Gastroesophageal sphincter (tissue), 4 donors: ENCODE data around the gene VAV1. TPM values are rescaled to one million over a fixed set of nuclear protein-coding genes. Genes with fewer than 3 reads are reported as not detected.
"Not testable (repeated sequence)": the region's sequence is repeated elsewhere in the genome, so short reads cannot be mapped to it uniquely, and the experiment has no call there.

Source experiments
- ATAC-seq: fragments of 150-250 bp; one replicate; pipeline ENCODE4 v1.9.1; 2016; ENCODE audit warnings: mild to moderate bottlenecking, moderate library complexity
- H3K27ac ChIP-seq, 4 donors: fragments of 200-600 bp; sonication (generic) in 3 of 4; 1 replicate in 3 of 4; 2 replicates in 1 of 4; pipeline ENCODE4 v1.5.1; 2016 to 2019
- H3K27me3 ChIP-seq: fragments of 200-600 bp; sonication (generic); one replicate; pipeline ENCODE4 v1.5.1; 2019
- H3K36me3 ChIP-seq, 2 donors: fragments of 200-600 bp; sonication (generic); one replicate each; pipeline ENCODE4 v1.5.1; 2019; ENCODE audit warnings: control low read depth in 1 of 2
- H3K4me1 ChIP-seq, 3 donors: fragments of 200-600 bp; sonication (generic); 1 replicate in 2 of 3; 2 replicates in 1 of 3; pipeline ENCODE4 v1.5.1; 2016 to 2019; ENCODE audit warnings: control low read depth in 2 of 3
- H3K4me3 ChIP-seq, 2 donors: fragments of 200-600 bp; sonication (generic); one replicate each; pipeline ENCODE4 v1.5.1; 2019; ENCODE audit warnings: mild to moderate bottlenecking in 1 of 2, moderate library complexity in 1 of 2
- H3K9me3 ChIP-seq, 3 donors: fragments of 200-600 bp; sonication (generic); one replicate each; pipeline ENCODE4 v1.5.1; 2017 to 2019; ENCODE audit warnings: control low read depth in 2 of 3
- CTCF ChIP-seq, 4 experiments: fragments of 200-600 bp in 2 of 4; fragments of 450-650 bp in 2 of 4; sonication (generic) in 1 of 4; IDR thresholded peaks; one replicate each; pipeline ENCODE4 v1.5.1; 2017 to 2019; ENCODE audit warnings: antibody characterized with exemption in 4 of 4, mild to moderate bottlenecking in 2 of 4, moderate library complexity in 2 of 4
- EP300 ChIP-seq: sonication (generic); formaldehyde crosslinking; IDR thresholded peaks from one replicate; pipeline ENCODE4 v1.6.1; 2017; ENCODE audit warnings: antibody characterized with exemption, mild to moderate bottlenecking
- POLR2A ChIP-seq, 2 donors: fragments of 450-650 bp; IDR thresholded peaks; one replicate each; pipeline ENCODE4 v1.6.1; 2017; ENCODE audit warnings: antibody characterized with exemption in 2 of 2, mild to moderate bottlenecking in 2 of 2, moderate library complexity in 1 of 2
- POLR2AphosphoS5 ChIP-seq: sonication (generic); formaldehyde crosslinking; IDR thresholded peaks from one replicate; pipeline ENCODE4 v1.6.1; 2017; ENCODE audit warnings: antibody characterized with exemption
- WGBS, 2 donors: methylation state at CpG; one replicate each; pipeline ENCODE4 v1.1.5; 2018; ENCODE audit warnings: low coverage in 1 of 2; 5-methylcytosine and 5-hydroxymethylcytosine counted together
- total RNA-seq, 4 donors: library from RNA; depleted of rRNA; stranded (reverse); fragments of >200 nt; gene quantifications; one replicate each; pipeline ENCODE4 v1.1.0, GENCODE V29; 2016

VAV1 gene
- total RNA-seq, 4 donors from 2014 or later = 2.3 to 7.8 (median 5.7) TPM

GRCh38 chr19:6760606-6761005, 11.9 kb upstream of the VAV1 start:
- no CpG with 5 or more reads among the region's 17 CpGs for WGBS, 2 donors
- Histone ChIP-seq H3K27me3 (peaks cover 35% of the 10 kb centered on the region), H3K36me3 (no peaks in the 10 kb centered on the region), H3K4me1 (no peaks in the 10 kb centered on the region), H3K9me3 (peaks cover 0 to 5% (median 0%) of the 10 kb centered on the region in 3 donors), H3K4me3 (no peak overlapping the region), H3K27ac (no peak overlapping the region)
- no peak for ATAC-seq
- TF ChIP-seq EP300 (no peak), POLR2AphosphoS5 (no peak), CTCF (IDR thresholded peaks at IDR 0.05) (no peak), POLR2A (IDR thresholded peaks at IDR 0.05) (no peak)

DNA sequence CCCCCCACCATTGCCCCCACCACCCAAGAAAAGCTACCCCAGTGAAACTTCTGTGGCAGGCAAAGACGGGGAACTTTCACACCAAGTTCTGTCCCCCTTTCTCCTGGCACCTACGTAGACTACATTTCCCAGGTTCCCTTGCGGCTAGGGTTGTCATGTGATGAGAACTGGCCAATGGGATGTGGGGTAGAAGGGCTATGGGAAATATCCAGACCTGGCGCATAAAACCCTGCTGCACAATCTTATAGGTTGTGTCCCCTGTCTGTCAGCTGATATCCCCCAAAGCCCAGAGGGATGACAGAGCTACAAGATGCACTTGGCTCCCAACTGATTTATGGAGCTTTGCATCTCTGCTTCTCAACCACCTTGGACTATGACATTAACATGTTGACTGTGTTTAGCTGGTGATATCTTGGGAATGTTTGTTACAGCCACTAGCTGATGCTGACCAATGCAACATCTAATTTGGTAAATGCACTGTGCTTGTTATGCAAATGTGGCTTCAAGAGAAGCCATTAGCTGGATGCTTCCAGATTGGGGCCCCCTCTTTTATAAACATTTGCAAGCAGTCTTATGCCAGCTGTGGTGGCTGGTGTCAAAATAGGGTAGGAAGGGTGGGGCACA, 11.3 kb upstream of the VAV1 start:
- 20 to 100% methylated on average over 1 to 2 of the region's 4 CpGs for WGBS, 2 donors
- H3K9me3 ChIP-seq = peaks cover 0 to 5% (median 0%) of the 10 kb centered on the region in 3 donors
- no peaks in the 10 kb centered on the region for H3K4me1 ChIP-seq
- TF ChIP-seq CTCF (IDR thresholded peaks at IDR 0.05) (no peak), POLR2AphosphoS5 (no peak), POLR2A (IDR thresholded peaks at IDR 0.05) (no peak), EP300 (no peak)
- H3K4me3 ChIP-seq = no peak overlapping the region
- H3K27ac ChIP-seq = no peak overlapping the region
- H3K36me3 ChIP-seq = no peaks in the 10 kb centered on the region
- peaks cover 41% of the 10 kb centered on the region for H3K27me3 ChIP-seq
- ATAC-seq = no peak

DNA sequence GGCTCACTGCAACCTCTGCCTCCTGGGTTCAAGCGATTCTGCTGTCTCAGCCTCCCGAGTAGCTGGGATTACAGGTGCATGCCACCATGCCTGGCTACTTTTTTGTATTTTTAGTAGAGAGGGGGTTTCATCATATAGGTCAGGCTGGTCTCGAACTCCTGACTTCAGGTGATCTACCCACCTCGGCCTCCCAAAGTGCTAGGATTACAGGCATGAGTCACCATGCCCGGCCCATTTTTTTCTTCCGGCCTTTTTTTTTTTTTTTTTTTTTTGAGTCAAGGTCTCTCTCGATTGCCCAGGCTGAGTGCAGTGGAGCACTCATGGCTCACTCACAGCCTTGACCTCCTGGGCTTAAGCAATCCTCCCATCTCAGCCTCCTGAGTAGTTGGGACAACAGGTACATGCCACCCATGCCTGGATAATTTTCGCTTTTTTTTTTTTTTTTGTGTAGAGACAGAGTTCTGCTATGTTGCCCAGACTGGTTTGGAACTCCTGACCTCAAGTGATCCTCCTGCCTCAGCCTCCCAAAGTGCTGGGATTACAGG, 10.2 kb upstream of the VAV1 start:
- 77 to 88% methylated on average over 5 to 8 of the region's 8 CpGs for WGBS, 2 donors
- not testable (repeated sequence) for H3K9me3 ChIP-seq
- H3K27me3 ChIP-seq = peaks cover 52% of the 10 kb centered on the region

DNA sequence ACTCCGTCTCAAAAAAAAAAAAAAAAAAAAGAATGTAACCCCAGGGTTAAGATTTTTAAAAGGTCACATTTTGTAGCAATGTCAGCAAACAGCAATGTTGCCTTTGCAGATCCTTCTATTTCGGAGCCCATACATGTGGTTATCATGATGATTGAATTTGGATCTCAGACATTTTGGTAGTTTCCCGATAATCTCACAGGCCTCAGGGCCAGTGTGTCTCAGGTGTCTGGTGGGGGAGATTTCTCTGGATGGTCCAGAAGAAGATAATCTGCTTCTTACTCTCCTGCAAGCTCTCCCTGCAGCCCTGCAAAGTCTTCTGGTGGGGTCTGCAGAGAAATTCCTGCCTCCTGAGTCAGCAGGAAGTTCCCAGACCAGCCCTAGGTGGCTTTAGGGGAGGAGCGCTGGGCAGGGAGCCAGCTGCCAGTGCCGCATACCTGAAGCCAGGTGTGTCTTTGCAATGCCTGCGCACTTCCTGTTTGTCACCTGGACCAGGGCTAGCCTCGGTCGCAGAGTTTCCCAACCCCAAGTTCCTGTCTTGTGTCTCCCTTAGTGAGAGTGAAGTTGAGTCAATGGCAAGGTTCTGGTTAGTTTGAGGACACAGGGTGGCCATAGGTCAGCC, 6.7 kb upstream of the VAV1 start:
- Histone ChIP-seq H3K9me3 (peaks cover 0 to 4% (median 0%) of the 10 kb centered on the region in 3 donors), H3K36me3 (no peaks in the 10 kb centered on the region), H3K27me3 (peaks cover 86% of the 10 kb centered on the region), H3K4me1 (peaks cover 0 to 14% (median 8%) of the 10 kb centered on the region in 3 donors), H3K27ac (no peak overlapping the region), H3K4me3 (no peak overlapping the region)
- ATAC-seq = no peak
- 0 to 58% methylated on average over 1 to 4 of the region's 8 CpGs for WGBS, 2 donors
- TF ChIP-seq POLR2AphosphoS5 (no peak), CTCF (IDR thresholded peaks at IDR 0.05) (no peak), EP300 (no peak), POLR2A (IDR thresholded peaks at IDR 0.05) (no peak)

More for the DNA sequence above, 10.2 kb upstream of the VAV1 start:
- H3K4me1 ChIP-seq, H3K36me3 ChIP-seq, H3K27ac ChIP-seq, H3K4me3 ChIP-seq, ATAC-seq: not testable (repeated sequence)

DNA sequence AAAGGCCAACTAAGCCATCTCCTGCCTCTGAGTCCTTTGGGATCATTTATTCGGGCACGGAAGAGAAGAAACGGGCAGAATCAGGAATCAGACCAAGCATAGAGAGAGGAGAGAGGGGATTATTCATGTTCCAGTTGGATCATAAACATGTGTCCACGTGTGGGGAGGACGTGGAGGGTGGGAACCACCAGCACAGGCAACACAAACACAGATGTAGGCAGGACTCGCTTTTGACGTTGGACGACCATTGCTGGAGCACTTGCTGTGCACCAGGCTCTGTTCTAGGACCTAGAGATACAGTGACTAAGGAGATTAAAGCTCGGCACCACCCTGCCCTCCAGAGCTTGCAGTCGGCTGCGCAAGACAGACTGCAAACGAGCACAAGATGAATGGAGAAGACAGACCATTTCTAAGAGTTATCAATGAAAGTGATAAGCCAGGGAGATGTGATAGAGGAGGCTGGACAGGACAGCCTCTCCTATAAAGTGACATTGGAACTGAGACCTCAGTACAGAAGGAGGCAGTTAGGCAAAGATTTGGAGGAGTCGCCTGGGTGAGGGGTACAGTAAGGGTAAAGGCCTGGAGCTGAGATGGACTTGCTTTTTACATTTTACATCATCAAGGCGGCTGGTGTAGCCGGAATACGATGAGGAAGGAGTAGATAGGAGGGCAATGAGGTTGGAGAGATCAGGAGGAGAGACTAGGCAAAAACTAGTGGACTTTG, 6.0 kb upstream of the VAV1 start:
- Histone ChIP-seq H3K4me3 (peak overlapping the region in 1 of 2 donors; percentile 35), H3K9me3 (no peaks in the 10 kb centered on the region), H3K27me3 (peaks cover 86% of the 10 kb centered on the region), H3K36me3 (no peaks in the 10 kb centered on the region), H3K4me1 (peaks cover 0 to 14% (median 8%) of the 10 kb centered on the region in 3 donors), H3K27ac (no peak overlapping the region)
- ATAC-seq = no peak
- 18 to 23% methylated on average over 9 to 12 of the region's 16 CpGs for WGBS, 2 donors
- TF ChIP-seq POLR2AphosphoS5 (no peak), CTCF (IDR thresholded peaks at IDR 0.05) (no peak)
